A549 treated with dexamethasone at 1 μM for 4 hours (cell line): Measurements from ENCODE around the gene CCDC172. TPM values are rescaled to one million over a fixed set of nuclear protein-coding genes. Genes with fewer than 3 reads are reported as not detected.

Experiments used
- total RNA-seq: library from RNA; stranded (reverse); fragments of 200-300 nt; extraction: Qiagen RNA extraction; gene quantifications from 5 replicates; pipeline ENCODE4 v1.2.3, GENCODE V29; 2022

Gene CCDC172, protein sequence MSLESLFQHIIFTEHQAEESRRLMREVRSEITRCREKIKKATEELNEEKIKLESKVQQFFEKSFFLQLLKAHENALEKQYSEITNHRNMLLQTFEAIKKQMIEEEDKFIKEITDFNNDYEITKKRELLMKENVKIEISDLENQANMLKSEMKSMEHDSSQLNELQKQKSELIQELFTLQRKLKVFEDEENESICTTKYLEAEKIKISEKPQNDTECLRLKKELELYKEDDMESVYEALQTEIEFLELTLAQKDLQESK
- total RNA-seq: not detected in 5 replicates

DNA sequence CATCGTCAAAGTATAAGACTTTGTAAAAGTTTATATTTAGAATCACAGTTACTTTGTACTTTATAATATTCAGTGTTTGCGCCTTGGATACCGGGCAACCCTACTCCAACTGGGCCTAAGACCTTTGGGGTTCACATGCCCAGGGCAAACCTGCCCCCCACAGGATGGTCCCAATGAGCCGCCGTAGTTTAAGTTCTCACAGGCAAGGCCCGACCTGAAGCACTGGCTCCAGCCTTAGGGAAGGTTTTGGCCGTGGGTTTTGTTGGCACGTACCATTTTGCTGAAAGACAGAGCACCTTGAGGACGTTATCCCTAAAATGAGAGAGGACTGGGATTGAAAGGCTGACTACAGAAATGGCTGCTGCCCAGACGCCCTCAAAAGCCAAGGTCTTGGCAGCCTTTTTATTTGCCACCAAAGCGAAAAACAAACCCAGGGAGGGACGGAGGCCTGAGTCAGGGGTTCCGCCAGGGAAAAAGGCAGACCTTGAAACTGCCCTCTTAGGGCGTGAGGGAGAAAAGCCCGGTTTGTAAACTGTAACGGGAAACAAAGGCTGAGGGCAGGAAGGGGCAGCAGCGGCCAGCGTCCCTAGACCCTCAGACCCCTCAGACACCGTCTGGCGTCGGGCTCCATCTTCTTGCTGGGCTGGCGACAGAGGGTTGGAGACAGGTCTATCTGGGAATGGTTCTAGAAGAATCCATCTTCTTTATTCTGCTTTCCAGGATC, at the start of gene CCDC172:
Gene CCDC172, plus strand, starts transcription at position 222 of the 724 bp plus-strand sequence. CDS start 564 bp downstream, outside the sequence.

DNA sequence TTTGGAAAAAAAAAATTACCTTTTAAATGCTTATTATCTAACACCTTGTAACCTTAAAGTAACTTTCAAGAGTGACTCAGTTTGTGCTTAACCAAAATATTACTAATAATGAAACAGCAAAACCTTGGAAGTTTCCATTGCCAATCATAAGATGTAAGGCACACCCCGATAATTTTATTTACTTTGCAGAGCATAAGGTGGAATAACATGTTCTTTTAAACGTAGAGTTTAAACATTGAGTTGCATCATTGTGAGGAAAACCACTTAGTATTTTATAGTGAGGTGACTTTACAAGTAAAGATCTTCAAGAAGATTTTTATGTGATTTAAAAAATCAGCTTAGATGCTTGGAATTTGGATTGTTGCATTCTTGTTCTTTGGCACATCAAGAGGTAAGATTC, 103.4 kb downstream of the CCDC172 start, which contains the start of gene PNLIPRP3:
Gene PNLIPRP3, plus strand, starts transcription at position 177 of the 400 bp plus-strand sequence. Its CDS starts 166 bp downstream, at position 343.

Other genes with a start within 250 kb of the CCDC172 start
- gene GFRA1, start 51.2 kb upstream of the CCDC172 start, total RNA-seq: 8.4 to 12.2 TPM (median 11.6 TPM) in 5 replicates
- gene PNLIPRP3, start 103.4 kb downstream of the CCDC172 start, total RNA-seq: 0.04 TPM in 2 of 5 replicates, not detected in the others
- 0.16 to 0.27 TPM (median 0.21 TPM) in 5 replicates for gene PNLIP, start 221.5 kb downstream of the CCDC172 start, total RNA-seq